ENCODE data around the gene LCN15. TPM values are rescaled to one million over a fixed set of nuclear protein-coding genes. Genes with fewer than 3 reads are reported as not detected.

Gene LCN15
- total RNA-seq, 1 experiment from 2014 or later, result not detected

DNA sequence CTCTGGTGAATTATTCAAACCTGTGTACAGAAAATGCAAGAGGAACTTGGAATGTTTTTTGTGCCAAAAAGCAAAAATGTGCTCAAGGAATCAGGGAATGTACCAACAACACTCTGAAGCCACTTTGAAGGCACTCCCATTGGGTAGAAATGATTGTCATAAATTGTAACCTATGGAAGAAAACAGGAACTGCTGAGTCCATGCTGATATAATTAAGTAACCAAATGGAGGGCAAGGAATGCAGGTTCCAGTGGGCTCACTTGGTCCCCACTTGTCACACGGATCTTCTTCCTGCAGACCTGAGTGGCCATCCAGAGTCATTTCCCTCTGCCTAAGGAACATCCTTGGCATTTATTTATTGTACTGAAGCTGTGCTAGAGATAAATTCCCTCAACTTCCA is 13.1 kb downstream of the LCN15 start:
- Mint-ChIP-seq H3K4me3 (ENCODE audit: unreplicated experiment) (no peak overlapping the region), H3K4me1 (ENCODE audit: low read depth, unreplicated experiment) (no peaks in the 10 kb centered on the region), H3K27ac (ENCODE audit: unreplicated experiment) (no peak overlapping the region), H3K27me3 (ENCODE audit: insufficient read depth, unreplicated experiment) (no peaks in the 10 kb centered on the region), H3K36me3 (ENCODE audit: insufficient read depth, unreplicated experiment) (no peaks in the 10 kb centered on the region), H3K9me3 (ENCODE audit: unreplicated experiment) (peaks cover 28% of the 10 kb centered on the region)
- no TSS peak for BruUV-seq (replicated peaks)
- no peaks in the 10 kb centered on the region for H3K36me3 ChIP-seq (ENCODE audit: control insufficient read depth, insufficient read depth, low read length)
- H3K4me1 ChIP-seq, result no peaks in the 10 kb centered on the region
- no peak for DNase-seq
- peaks cover 13% of the 10 kb centered on the region for H3K9me3 ChIP-seq
- no peaks in the 10 kb centered on the region for H3K27me3 ChIP-seq (replicated peaks; ENCODE audit: control insufficient read depth, insufficient read depth, low read length)
- TF ChIP-seq, protein P1, sequence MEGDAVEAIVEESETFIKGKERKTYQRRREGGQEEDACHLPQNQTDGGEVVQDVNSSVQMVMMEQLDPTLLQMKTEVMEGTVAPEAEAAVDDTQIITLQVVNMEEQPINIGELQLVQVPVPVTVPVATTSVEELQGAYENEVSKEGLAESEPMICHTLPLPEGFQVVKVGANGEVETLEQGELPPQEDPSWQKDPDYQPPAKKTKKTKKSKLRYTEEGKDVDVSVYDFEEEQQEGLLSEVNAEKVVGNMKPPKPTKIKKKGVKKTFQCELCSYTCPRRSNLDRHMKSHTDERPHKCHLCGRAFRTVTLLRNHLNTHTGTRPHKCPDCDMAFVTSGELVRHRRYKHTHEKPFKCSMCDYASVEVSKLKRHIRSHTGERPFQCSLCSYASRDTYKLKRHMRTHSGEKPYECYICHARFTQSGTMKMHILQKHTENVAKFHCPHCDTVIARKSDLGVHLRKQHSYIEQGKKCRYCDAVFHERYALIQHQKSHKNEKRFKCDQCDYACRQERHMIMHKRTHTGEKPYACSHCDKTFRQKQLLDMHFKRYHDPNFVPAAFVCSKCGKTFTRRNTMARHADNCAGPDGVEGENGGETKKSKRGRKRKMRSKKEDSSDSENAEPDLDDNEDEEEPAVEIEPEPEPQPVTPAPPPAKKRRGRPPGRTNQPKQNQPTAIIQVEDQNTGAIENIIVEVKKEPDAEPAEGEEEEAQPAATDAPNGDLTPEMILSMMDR (IDR thresholded peaks at IDR 0.05; ENCODE audit: insufficient read depth in 1 of 2, low read depth in 1 of 2, low read length in 1 of 2, severe bottlenecking in 1 of 2, unreplicated experiment in 1 of 2), result no peak
- CTCF ChIA-PET, result no interaction called here
- intact Hi-C loops (cut with micrococcal nuclease; ENCODE audit: unreplicated experiment), result no loop called here
- H3K4me3 ChIP-seq (ENCODE audit: low read depth, low read length), result no peak overlapping the region
- POLR2A ChIA-PET, result no interaction called here

DNA sequence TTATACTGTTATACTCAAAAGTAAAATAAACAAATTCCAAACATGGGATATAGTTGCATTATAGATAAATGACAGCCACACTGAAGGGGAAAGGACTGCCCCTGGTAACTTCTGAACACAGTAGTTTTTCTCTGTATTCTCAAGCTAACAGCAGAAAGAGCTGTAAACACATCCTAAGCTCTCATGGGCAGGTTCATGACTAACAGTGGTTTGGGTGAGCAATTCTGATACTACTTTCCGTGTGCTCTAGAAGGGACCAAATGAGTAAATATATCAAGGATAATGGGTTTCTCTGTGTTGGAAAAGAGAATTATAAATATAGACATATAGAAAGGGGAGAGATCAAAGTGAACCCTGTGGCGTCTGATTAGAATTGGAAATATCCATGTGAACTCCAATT is 13.8 kb downstream of the LCN15 start:
- POLR2A ChIA-PET, result no interaction called here
- BruUV-seq (replicated peaks), result no TSS peak
- H3K27me3 ChIP-seq (replicated peaks; ENCODE audit: control insufficient read depth, insufficient read depth, low read length), result no peaks in the 10 kb centered on the region
- DNase-seq, result no peak
- H3K4me3 ChIP-seq (ENCODE audit: low read depth, low read length), result no peak overlapping the region
- peaks cover 13% of the 10 kb centered on the region for H3K9me3 ChIP-seq
- TF ChIP-seq, protein P1 (IDR thresholded peaks at IDR 0.05; ENCODE audit: insufficient read depth in 1 of 2, low read depth in 1 of 2, low read length in 1 of 2, severe bottlenecking in 1 of 2, unreplicated experiment in 1 of 2), result no peak
- Mint-ChIP-seq H3K4me3 (ENCODE audit: unreplicated experiment) (no peak overlapping the region), H3K4me1 (ENCODE audit: low read depth, unreplicated experiment) (no peaks in the 10 kb centered on the region), H3K36me3 (ENCODE audit: insufficient read depth, unreplicated experiment) (no peaks in the 10 kb centered on the region), H3K27ac (ENCODE audit: unreplicated experiment) (no peak overlapping the region), H3K9me3 (ENCODE audit: unreplicated experiment) (peaks cover 28% of the 10 kb centered on the region), H3K27me3 (ENCODE audit: insufficient read depth, unreplicated experiment) (no peaks in the 10 kb centered on the region)
- CTCF ChIA-PET, result no interaction called here
- no peaks in the 10 kb centered on the region for H3K4me1 ChIP-seq
- no peaks in the 10 kb centered on the region for H3K36me3 ChIP-seq (ENCODE audit: control insufficient read depth, insufficient read depth, low read length)
- intact Hi-C loops (cut with micrococcal nuclease; ENCODE audit: unreplicated experiment), result no loop called here

DNA sequence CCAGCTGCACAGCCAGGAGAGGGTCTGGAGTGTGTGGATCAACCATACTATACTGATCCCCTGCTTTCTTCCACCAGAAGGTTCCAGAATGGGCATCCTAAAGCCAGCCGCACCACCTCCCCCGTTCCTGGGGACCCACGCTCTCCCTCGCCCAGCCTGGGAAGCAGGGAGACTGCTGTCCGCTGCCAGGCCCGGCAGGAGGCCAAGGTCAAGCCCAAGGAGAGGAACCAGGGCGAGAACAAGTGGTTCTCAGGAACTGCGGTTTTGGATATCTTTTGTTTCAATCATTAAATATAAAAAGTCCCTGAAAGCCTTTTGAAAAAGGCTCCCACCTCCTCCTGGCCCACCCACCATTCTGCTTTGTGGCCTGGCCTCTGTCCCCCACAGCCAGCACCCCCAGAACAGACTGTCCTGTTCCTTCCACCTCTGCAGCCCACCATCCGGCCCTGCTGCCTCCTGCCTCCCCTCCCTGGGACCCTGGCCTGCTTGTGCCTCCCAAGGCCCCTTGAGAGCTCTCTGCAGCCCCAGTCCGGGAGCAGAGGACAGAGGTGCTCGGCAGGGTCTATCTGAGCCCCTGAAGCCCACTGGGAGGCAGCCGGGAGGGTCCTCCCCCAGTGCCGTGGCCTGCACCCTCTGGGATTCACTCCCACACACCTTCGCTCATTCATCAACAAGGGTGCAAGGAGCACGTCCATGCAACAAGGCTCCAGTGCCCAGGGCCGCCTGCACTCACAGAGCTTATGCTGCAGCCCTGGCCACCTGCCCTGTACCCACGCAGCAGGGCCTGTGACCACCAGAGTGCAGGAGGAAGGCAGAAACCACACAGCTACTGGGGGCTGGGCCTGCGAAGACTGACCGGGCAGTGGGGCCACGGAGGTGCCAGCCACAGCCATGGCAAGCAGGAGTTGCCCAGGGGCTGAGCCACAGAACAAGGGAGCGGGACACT is 15.4 kb downstream of the LCN15 start:
- no peak overlapping the region for H3K27ac Mint-ChIP-seq (ENCODE audit: unreplicated experiment)

More for the DNA sequence above, 15.4 kb downstream of the LCN15 start:
- no peaks in the 10 kb centered on the region for H3K4me1 Mint-ChIP-seq (ENCODE audit: low read depth, unreplicated experiment)
- Histone ChIP-seq H3K4me3 (ENCODE audit: low read depth, low read length) (no peak overlapping the region), H3K4me1 (no peaks in the 10 kb centered on the region), H3K27me3 (replicated peaks; ENCODE audit: control insufficient read depth, insufficient read depth, low read length) (no peaks in the 10 kb centered on the region), H3K9me3 (peaks cover 13% of the 10 kb centered on the region), H3K36me3 (ENCODE audit: control insufficient read depth, insufficient read depth, low read length) (no peaks in the 10 kb centered on the region)
- ChIA-PET POLR2A (no interaction called here), CTCF (no interaction called here)
- H3K27me3 Mint-ChIP-seq (ENCODE audit: insufficient read depth, unreplicated experiment), result no peaks in the 10 kb centered on the region
- no peaks in the 10 kb centered on the region for H3K36me3 Mint-ChIP-seq (ENCODE audit: insufficient read depth, unreplicated experiment)
- no peak overlapping the region for H3K4me3 Mint-ChIP-seq (ENCODE audit: unreplicated experiment)
- BruUV-seq (replicated peaks), result no TSS peak
- peaks cover 28% of the 10 kb centered on the region for H3K9me3 Mint-ChIP-seq (ENCODE audit: unreplicated experiment)
- TF ChIP-seq, protein P1 (IDR thresholded peaks at IDR 0.05; ENCODE audit: insufficient read depth in 1 of 2, low read depth in 1 of 2, low read length in 1 of 2, severe bottlenecking in 1 of 2, unreplicated experiment in 1 of 2), result no peak
- intact Hi-C loops (cut with micrococcal nuclease; ENCODE audit: unreplicated experiment), result no loop called here
- DNase-seq, result no peak

All from Caco-2 (cell line).